ENCODE results near the gene COX20.
"Not testable (repeated sequence)": the region's sequence is repeated elsewhere in the genome, so short reads cannot be mapped to it uniquely, and the experiment has no call there.

Gene COX20

GRCh38 chr1:244810221-244810620, 25.2 kb upstream of the COX20 start:
- Mint-ChIP-seq H3K36me3 (no peaks in the 10 kb centered on the region), H3K27me3 (no peaks in the 10 kb centered on the region), H3K27ac (no peak overlapping the region), H3K4me1 (no peaks in the 10 kb centered on the region), H3K9me3 (no peaks in the 10 kb centered on the region), H3K4me3 (no peak overlapping the region)

- Mint-ChIP-seq H3K4me1 (peaks cover 5% of the 10 kb centered on the region), H3K9me3 (no peaks in the 10 kb centered on the region), H3K27me3 (peaks cover 2% of the 10 kb centered on the region), H3K36me3 (no peaks in the 10 kb centered on the region), H3K4me3 (no peak overlapping the region), H3K27ac (no peak overlapping the region)
Observed at GRCh38 chr1:244813327-244813726, 22.1 kb upstream of the COX20 start.

GRCh38 chr1:244815600-244816099, 19.8 kb upstream of the COX20 start:
- Mint-ChIP-seq H3K36me3 (no peaks in the 10 kb centered on the region), H3K27ac (no peak overlapping the region), H3K4me1 (peaks cover 5% of the 10 kb centered on the region), H3K27me3 (peaks cover 2% of the 10 kb centered on the region), H3K4me3 (peak overlapping the region; percentile 3), H3K9me3 (no peaks in the 10 kb centered on the region)

GRCh38 chr1:244817415-244817894, 18.0 kb upstream of the COX20 start:
- Mint-ChIP-seq H3K27ac (no peak overlapping the region), H3K9me3 (no peaks in the 10 kb centered on the region), H3K4me1 (peaks cover 5% of the 10 kb centered on the region), H3K27me3 (peaks cover 2% of the 10 kb centered on the region), H3K4me3 (no peak overlapping the region), H3K36me3 (no peaks in the 10 kb centered on the region)

GRCh38 chr1:244820131-244820530, 15.3 kb upstream of the COX20 start:
- H3K4me3 Mint-ChIP-seq, result no peak overlapping the region
- no peaks in the 10 kb centered on the region for H3K9me3 Mint-ChIP-seq
- no peak overlapping the region for H3K27ac Mint-ChIP-seq
- no peaks in the 10 kb centered on the region for H3K36me3 Mint-ChIP-seq
- peaks cover 5% of the 10 kb centered on the region for H3K4me1 Mint-ChIP-seq
- H3K27me3 Mint-ChIP-seq, result peaks cover 2% of the 10 kb centered on the region

GRCh38 chr1:244821134-244821533, 14.3 kb upstream of the COX20 start:
- no peaks in the 10 kb centered on the region for H3K27me3 Mint-ChIP-seq
- H3K9me3 Mint-ChIP-seq, result no peaks in the 10 kb centered on the region
- H3K36me3 Mint-ChIP-seq, result no peaks in the 10 kb centered on the region
- no peak overlapping the region for H3K4me3 Mint-ChIP-seq
- H3K4me1 Mint-ChIP-seq, result no peaks in the 10 kb centered on the region
- H3K27ac Mint-ChIP-seq, result no peak overlapping the region

GRCh38 chr1:244822878-244823277, 12.6 kb upstream of the COX20 start:
- no peaks in the 10 kb centered on the region for H3K36me3 Mint-ChIP-seq
- H3K9me3 Mint-ChIP-seq, result no peaks in the 10 kb centered on the region
- H3K27me3 Mint-ChIP-seq, result no peaks in the 10 kb centered on the region
- no peaks in the 10 kb centered on the region for H3K4me1 Mint-ChIP-seq
- no peak overlapping the region for H3K27ac Mint-ChIP-seq
- no peak overlapping the region for H3K4me3 Mint-ChIP-seq

GRCh38 chr1:244826712-244827111, 8.7 kb upstream of the COX20 start:
- no peaks in the 10 kb centered on the region for H3K27me3 Mint-ChIP-seq
- no peak overlapping the region for H3K27ac Mint-ChIP-seq
- no peaks in the 10 kb centered on the region for H3K9me3 Mint-ChIP-seq
- H3K36me3 Mint-ChIP-seq, result no peaks in the 10 kb centered on the region
- H3K4me3 Mint-ChIP-seq, result no peak overlapping the region
- peaks cover 3% of the 10 kb centered on the region for H3K4me1 Mint-ChIP-seq

GRCh38 chr1:244830639-244831038, 4.8 kb upstream of the COX20 start:
- H3K4me3 Mint-ChIP-seq, result no peak overlapping the region
- H3K9me3 Mint-ChIP-seq, result no peaks in the 10 kb centered on the region
- H3K27me3 Mint-ChIP-seq, result no peaks in the 10 kb centered on the region
- no peaks in the 10 kb centered on the region for H3K36me3 Mint-ChIP-seq
- no peak overlapping the region for H3K27ac Mint-ChIP-seq
- peaks cover 8% of the 10 kb centered on the region for H3K4me1 Mint-ChIP-seq

GRCh38 chr1:244833260-244833659, 2.2 kb upstream of the COX20 start:
- peak overlapping the region; percentile 97 for H3K27ac Mint-ChIP-seq
- peaks cover 12% of the 10 kb centered on the region for H3K36me3 Mint-ChIP-seq
- peaks cover 28% of the 10 kb centered on the region for H3K4me1 Mint-ChIP-seq
- H3K4me3 Mint-ChIP-seq, result peak overlapping the region; percentile 96
- not testable (repeated sequence) for H3K27me3 Mint-ChIP-seq, H3K9me3 Mint-ChIP-seq

- Mint-ChIP-seq H3K9me3 (no peaks in the 10 kb centered on the region), H3K36me3 (peaks cover 15% of the 10 kb centered on the region), H3K4me3 (peak overlapping the region; percentile 96), H3K27ac (peak overlapping the region; percentile 97), H3K4me1 (peaks cover 34% of the 10 kb centered on the region), H3K27me3 (no peaks in the 10 kb centered on the region)
Observed at GRCh38 chr1:244833734-244834542, 1.5 kb upstream of the COX20 start.

- Mint-ChIP-seq H3K4me3 (peak overlapping the region; percentile 96), H3K27me3 (no peaks in the 10 kb centered on the region), H3K27ac (peak overlapping the region; percentile 99), H3K9me3 (no peaks in the 10 kb centered on the region), H3K4me1 (peaks cover 42% of the 10 kb centered on the region), H3K36me3 (peaks cover 18% of the 10 kb centered on the region)
Observed at GRCh38 chr1:244834543-244835275, 749 bp upstream of the COX20 start.

- Mint-ChIP-seq H3K27ac (peak overlapping the region; percentile 99), H3K27me3 (no peaks in the 10 kb centered on the region), H3K36me3 (peaks cover 22% of the 10 kb centered on the region), H3K4me3 (peak overlapping the region; percentile 96), H3K9me3 (no peaks in the 10 kb centered on the region), H3K4me1 (peaks cover 52% of the 10 kb centered on the region)
Observed at GRCh38 chr1:244836135-244836521, 670 bp downstream of the COX20 start.

- H3K27me3 Mint-ChIP-seq, result no peaks in the 10 kb centered on the region
- H3K9me3 Mint-ChIP-seq, result no peaks in the 10 kb centered on the region
- H3K4me1 Mint-ChIP-seq, result peaks cover 57% of the 10 kb centered on the region
- peaks cover 22% of the 10 kb centered on the region for H3K36me3 Mint-ChIP-seq
- peak overlapping the region; percentile 99 for H3K27ac Mint-ChIP-seq
- H3K4me3 Mint-ChIP-seq, result peak overlapping the region; percentile 96
Observed at GRCh38 chr1:244836584-244836983, 1.1 kb downstream of the COX20 start.

- Mint-ChIP-seq H3K27me3 (no peaks in the 10 kb centered on the region), H3K27ac (peak overlapping the region; percentile 33), H3K4me1 (peaks cover 66% of the 10 kb centered on the region), H3K4me3 (peak overlapping the region; percentile 96), H3K36me3 (peaks cover 24% of the 10 kb centered on the region), H3K9me3 (no peaks in the 10 kb centered on the region)
Observed at GRCh38 chr1:244837597-244838258, 2.3 kb downstream of the COX20 start.
